ENCODE results near the gene FURIN.

DNA sequence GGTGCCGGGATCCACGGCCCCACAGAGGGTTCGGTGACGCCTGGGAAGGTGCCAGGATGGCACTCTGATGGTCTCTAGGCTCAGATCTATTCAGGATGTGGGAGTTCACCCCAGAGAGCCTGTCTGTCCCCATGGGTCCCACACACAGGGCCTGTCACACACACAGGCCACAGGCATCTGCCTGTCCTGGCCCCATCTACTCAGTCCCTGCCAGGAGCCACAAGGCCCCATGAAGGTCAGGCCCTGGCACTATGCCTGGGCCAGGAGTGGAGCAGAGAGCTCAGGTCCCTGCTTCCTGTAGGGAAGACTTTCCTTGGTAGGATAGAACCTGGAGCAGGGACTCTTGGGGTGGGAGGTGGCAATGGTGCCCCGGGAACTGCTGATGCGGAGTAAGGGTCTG, 49.0 kb upstream of the FURIN start:
- TF ChIP-seq POLR2A (conservative IDR thresholded peaks at IDR 0.05) (no peak), FOXJ3 (CRISPR knock-in tag; IDR thresholded peaks at IDR 0.05) (no peak), ZBTB1 (CRISPR knock-in tag; IDR thresholded peaks at IDR 0.05; ENCODE audit: borderline replicate concordance, low read depth) (no peak), BRF1 (IDR thresholded peaks at IDR 0.05; ENCODE audit: borderline replicate concordance, extremely low read depth, insufficient read length) (no peak)
- TF ChIP-seq, protein P1, sequence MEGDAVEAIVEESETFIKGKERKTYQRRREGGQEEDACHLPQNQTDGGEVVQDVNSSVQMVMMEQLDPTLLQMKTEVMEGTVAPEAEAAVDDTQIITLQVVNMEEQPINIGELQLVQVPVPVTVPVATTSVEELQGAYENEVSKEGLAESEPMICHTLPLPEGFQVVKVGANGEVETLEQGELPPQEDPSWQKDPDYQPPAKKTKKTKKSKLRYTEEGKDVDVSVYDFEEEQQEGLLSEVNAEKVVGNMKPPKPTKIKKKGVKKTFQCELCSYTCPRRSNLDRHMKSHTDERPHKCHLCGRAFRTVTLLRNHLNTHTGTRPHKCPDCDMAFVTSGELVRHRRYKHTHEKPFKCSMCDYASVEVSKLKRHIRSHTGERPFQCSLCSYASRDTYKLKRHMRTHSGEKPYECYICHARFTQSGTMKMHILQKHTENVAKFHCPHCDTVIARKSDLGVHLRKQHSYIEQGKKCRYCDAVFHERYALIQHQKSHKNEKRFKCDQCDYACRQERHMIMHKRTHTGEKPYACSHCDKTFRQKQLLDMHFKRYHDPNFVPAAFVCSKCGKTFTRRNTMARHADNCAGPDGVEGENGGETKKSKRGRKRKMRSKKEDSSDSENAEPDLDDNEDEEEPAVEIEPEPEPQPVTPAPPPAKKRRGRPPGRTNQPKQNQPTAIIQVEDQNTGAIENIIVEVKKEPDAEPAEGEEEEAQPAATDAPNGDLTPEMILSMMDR (IDR thresholded peaks at IDR 0.05 in 2 of 3, conservative IDR thresholded peaks at IDR 0.05 in 1 of 3; ENCODE audit: insufficient read depth in 2 of 3, low read depth in 1 of 3, low read length in 3 of 3), result no peak
- TF ChIP-seq, protein P2, sequence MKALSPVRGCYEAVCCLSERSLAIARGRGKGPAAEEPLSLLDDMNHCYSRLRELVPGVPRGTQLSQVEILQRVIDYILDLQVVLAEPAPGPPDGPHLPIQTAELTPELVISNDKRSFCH (CRISPR knock-in tag; IDR thresholded peaks at IDR 0.05), result no peak
- TF ChIP-seq, protein P2 (tag; IDR thresholded peaks at IDR 0.05), result no peak

All from K562 (cell line).